Activated B cell treated with CpG ODN at 0.5 μM for 24 hours (primary cell): ENCODE measurements around the gene FXYD5. TPM values are rescaled to one million over a fixed set of nuclear protein-coding genes. Genes with fewer than 3 reads are reported as not detected.

ENCODE experiments used
- ATAC-seq: fragments of 200-7000 bp; cut with Tn5 transposase; one replicate; pipeline ENCODE4 v1.10.0; 2021; ENCODE audit warnings: low read depth, mild to moderate bottlenecking, moderate library complexity
- CTCF ChIA-PET: fragments of 350-600 bp; sonication (Branson Sonifier 250); formaldehyde crosslinking; loops from one replicate; lab custom pipeline; 2021; ENCODE audit warnings: antibody characterized with exemption; lab: Charles Lee
- POLR2A ChIA-PET: fragments of 350-600 bp; sonication (Branson Sonifier 250); formaldehyde crosslinking; loops from one replicate; lab custom pipeline; 2021; ENCODE audit warnings: antibody characterized with exemption; lab: Charles Lee
- DNase-seq: peaks from one replicate; pipeline ENCODE4 v3.0.0; 2022
- H3K27ac Mint-ChIP-seq: one replicate; pipeline ENCODE4 v1.8.0; 2020; ENCODE audit warnings: mixed read lengths
- H3K27me3 Mint-ChIP-seq: one replicate; pipeline ENCODE4 v1.8.0; 2021; ENCODE audit warnings: mixed read lengths
- H3K36me3 Mint-ChIP-seq: one replicate; pipeline ENCODE4 v1.8.0; 2021; ENCODE audit warnings: low read depth, mixed read lengths
- H3K4me1 Mint-ChIP-seq: one replicate; pipeline ENCODE4 v1.8.0; 2021; ENCODE audit warnings: mixed read lengths
- H3K4me3 Mint-ChIP-seq: one replicate; pipeline ENCODE4 v1.8.0; 2020; ENCODE audit warnings: mild to moderate bottlenecking, mixed read lengths
- H3K9me3 Mint-ChIP-seq: one replicate; pipeline ENCODE4 v1.8.0; 2020; ENCODE audit warnings: mixed read lengths
- CTCF ChIP-seq: fragments of 200-600 bp; IDR thresholded peaks from one replicate; pipeline ENCODE4 v1.8.0; 2022; ENCODE audit warnings: antibody characterized with exemption, mild to moderate bottlenecking
- intact Hi-C: fragments of 100-400 bp; cut with micrococcal nuclease; formaldehyde crosslinking; loops from one replicate; pipeline ENCODE4 v1.15.1; 2024
- total RNA-seq: library from RNA; stranded (reverse); gene quantifications from 2 replicates; pipeline ENCODE4 v1.2.3, GENCODE V29; 2022

Gene FXYD5
- total RNA-seq, 1 donor from 2014 or later: 125 TPM

GRCh38 chr19:35165200-35166058 lies 10.9 kb downstream of the FXYD5 start:
- ATAC-seq: no peak
- Mint-ChIP-seq H3K27me3 (no peaks in the 10 kb centered on the region), H3K27ac (peak overlapping the region; percentile 65), H3K9me3 (peaks cover 9% of the 10 kb centered on the region), H3K36me3 (peaks cover 93% of the 10 kb centered on the region), H3K4me1 (peaks cover 29% of the 10 kb centered on the region), H3K4me3 (no peak overlapping the region)
- no peak for DNase-seq
- ChIA-PET POLR2A (interaction anchor here (2.1 kb wide), 1 partner anchor 11 kb away, joined by 18 read pairs; the partner anchor contains the start of gene FXYD5), CTCF (no interaction called here)
- intact Hi-C loops: no loop called here
- TF ChIP-seq CTCF: no peak

GRCh38 chr19:35166100-35167063 lies 11.8 kb downstream of the FXYD5 start:
- Mint-ChIP-seq H3K27ac (peak overlapping the region; percentile 88), H3K4me3 (no peak overlapping the region), H3K4me1 (peaks cover 29% of the 10 kb centered on the region), H3K9me3 (peaks cover 9% of the 10 kb centered on the region), H3K27me3 (no peaks in the 10 kb centered on the region), H3K36me3 (peaks cover 88% of the 10 kb centered on the region)
- CTCF ChIA-PET: no interaction called here
- POLR2A ChIA-PET: interaction anchor here (2.1 kb wide), 1 partner anchor 12 kb away, joined by 18 read pairs; the partner anchor contains the start of gene FXYD5
- no peak for DNase-seq
- no peak for TF ChIP-seq CTCF
- intact Hi-C loops: no loop called here
- ATAC-seq: no peak

- no peak for TF ChIP-seq CTCF
- ATAC-seq: peak; percentile 31
- peak overlapping the region; percentile 12 for H3K4me3 Mint-ChIP-seq
Measured at GRCh38 chr19:35167251-35168119, 12.9 kb downstream of the FXYD5 start.

GRCh38 chr19:35168196-35168595 lies 13.7 kb downstream of the FXYD5 start:
- Mint-ChIP-seq H3K4me1 (peaks cover 34% of the 10 kb centered on the region), H3K27ac (peak overlapping the region; percentile 88), H3K36me3 (peaks cover 74% of the 10 kb centered on the region), H3K4me3 (no peak overlapping the region), H3K27me3 (no peaks in the 10 kb centered on the region), H3K9me3 (peaks cover 6% of the 10 kb centered on the region)
- TF ChIP-seq CTCF: no peak
- ChIA-PET CTCF (interaction anchor here (0.9 kb wide), 1 partner anchor 67 kb away, joined by 4 read pairs; no protein-coding TSS in a partner anchor), POLR2A (interaction anchor here (0.7 to 1.2 kb wide), 3 partner anchors 38 to 169 kb away, joined by 4 to 7 read pairs (median 4); no protein-coding TSS in a partner anchor)
- intact Hi-C loops: no loop called here
- ATAC-seq (no peak), DNase-seq (no peak)

More at GRCh38 chr19:35167251-35168119, 12.9 kb downstream of the FXYD5 start:
- POLR2A ChIA-PET: interaction anchor here (0.6 to 2.1 kb wide), 5 partner anchors 13 to 46 kb away, joined by 3 to 18 read pairs (median 4); partner anchors contain the start of gene FXYD5
- peaks cover 6% of the 10 kb centered on the region for H3K9me3 Mint-ChIP-seq
- no peaks in the 10 kb centered on the region for H3K27me3 Mint-ChIP-seq
- peak overlapping the region; percentile 88 for H3K27ac Mint-ChIP-seq
- intact Hi-C loops: no loop called here
- DNase-seq: no peak
- H3K4me1 Mint-ChIP-seq: peaks cover 34% of the 10 kb centered on the region
- peaks cover 81% of the 10 kb centered on the region for H3K36me3 Mint-ChIP-seq
- CTCF ChIA-PET: interaction anchor here (0.9 kb wide), 1 partner anchor 68 kb away, joined by 4 read pairs; no protein-coding TSS in a partner anchor
